Common myeloid progenitor, CD34-positive (primary cell): ENCODE measurements around the gene COL23A1.

ENCODE experiments used
- CTCF ChIA-PET: fragments of 350-600 bp; sonication (Branson Sonifier 250); formaldehyde crosslinking; loops from one replicate; lab custom pipeline; 2021; ENCODE audit warnings: antibody characterized with exemption; lab: Charles Lee
- POLR2A ChIA-PET: fragments of 350-600 bp; sonication (Branson Sonifier 250); formaldehyde crosslinking; loops from one replicate; lab custom pipeline; 2021; ENCODE audit warnings: antibody characterized with exemption; lab: Charles Lee
- DNase-seq, 3 donors: peaks; one replicate each; pipeline versions ENCODE4 v3.0.0 to v3.0.0-alpha.2; 2013
- H3K27ac ChIP-seq, 2 experiments: 1 replicate in 1 of 2; 2 replicates in 1 of 2; pipeline ENCODE4 v1.7.0; 2013; ENCODE audit warnings: inconsistent platforms in 2 of 2, low read length in 2 of 2, mild to moderate bottlenecking in 2 of 2, low read depth in 1 of 2, moderate library complexity in 1 of 2; ENCODE audit not compliant: severe bottlenecking in 2 of 2, insufficient read depth in 1 of 2, poor library complexity in 1 of 2
- H3K27me3 ChIP-seq, 5 experiments: replicated peaks in 2 of 5; 1 replicate in 3 of 5; 2 replicates in 2 of 5; pipeline versions ENCODE4 v1.6.1 to v1.7.0; 2013; ENCODE audit warnings: low read length in 4 of 5, mild to moderate bottlenecking in 2 of 5, moderate library complexity in 2 of 5, inconsistent platforms in 1 of 5; ENCODE audit not compliant: insufficient read depth in 5 of 5, control insufficient read depth in 4 of 5
- H3K36me3 ChIP-seq, 4 experiments: 1 replicate in 2 of 4; 2 replicates in 2 of 4; pipeline versions ENCODE4 v1.6.1 to v1.7.0; 2013; ENCODE audit warnings: low read length in 3 of 4, control low read depth in 1 of 4, mild to moderate bottlenecking in 1 of 4; ENCODE audit not compliant: control insufficient read depth in 4 of 4, insufficient read depth in 4 of 4
- H3K4me1 ChIP-seq, 4 experiments: 1 replicate in 3 of 4; 2 replicates in 1 of 4; pipeline versions ENCODE4 v1.6.1 to v1.7.1; 2013; ENCODE audit warnings: low read length in 3 of 4, mild to moderate bottlenecking in 3 of 4, control low read depth in 1 of 4, inconsistent platforms in 1 of 4, moderate library complexity in 1 of 4; ENCODE audit not compliant: control insufficient read depth in 4 of 4, insufficient read depth in 4 of 4; ENCODE audit errors: control extremely low read depth in 1 of 4
- H3K4me3 ChIP-seq, 7 experiments: 1 replicate in 4 of 7; 2 replicates in 3 of 7; pipeline versions ENCODE4 v1.5.1 to v1.7.0; 2013; ENCODE audit warnings: mild to moderate bottlenecking in 7 of 7, low read length in 6 of 7, moderate library complexity in 6 of 7, inconsistent platforms in 2 of 7, low read depth in 2 of 7, control low read depth in 1 of 7; ENCODE audit not compliant: insufficient read depth in 4 of 7, control insufficient read depth in 1 of 7; ENCODE audit errors: extremely low read depth in 1 of 7
- H3K9me3 ChIP-seq, 5 experiments: 1 replicate in 4 of 5; 2 replicates in 1 of 5; pipeline versions ENCODE4 v1.6.1 to v1.7.1; 2013; ENCODE audit warnings: low read length in 4 of 5, mild to moderate bottlenecking in 2 of 5, inconsistent platforms in 1 of 5, low read depth in 1 of 5, moderate library complexity in 1 of 5; ENCODE audit not compliant: control insufficient read depth in 4 of 5, insufficient read depth in 2 of 5; ENCODE audit errors: control extremely low read depth in 1 of 5
- WGBS: methylation state at CpG from one replicate; pipeline ENCODE4 v1.1.5; 2013; ENCODE audit not compliant: insufficient coverage; 5-methylcytosine and 5-hydroxymethylcytosine counted together

Gene COL23A1

DNA sequence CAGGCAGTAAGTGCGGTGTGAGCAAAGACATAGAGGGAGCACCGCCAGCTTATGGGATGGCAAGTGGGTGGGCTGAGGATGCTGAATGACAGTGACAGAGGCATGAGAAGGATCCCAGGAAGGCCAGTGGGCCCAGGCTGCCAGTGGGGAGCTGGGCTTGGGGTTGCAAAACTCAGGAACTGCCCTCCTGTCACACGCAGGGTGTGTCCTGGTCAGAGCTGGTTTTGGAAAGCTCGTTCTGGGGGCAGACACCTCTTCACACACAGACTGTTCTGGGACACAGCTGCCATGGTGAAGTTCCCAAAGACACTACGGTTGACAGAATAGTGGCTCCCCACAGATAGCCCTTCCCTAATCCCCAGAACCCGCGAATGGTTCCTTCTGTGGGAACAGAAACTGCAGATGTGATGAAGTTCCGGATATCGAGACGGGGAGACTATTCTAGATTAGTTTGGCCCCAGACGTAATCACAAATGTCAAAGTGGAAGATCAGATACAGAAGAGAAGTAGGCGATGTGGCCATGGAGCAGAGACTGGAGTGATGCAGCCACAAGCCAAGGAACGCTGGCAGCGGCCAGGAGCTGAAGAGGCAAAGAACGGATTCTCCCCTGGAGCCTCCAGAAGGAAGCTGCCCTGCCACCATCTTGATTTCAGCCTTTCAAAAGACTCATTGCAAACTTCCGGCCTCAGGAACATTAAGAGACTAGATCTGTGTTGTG lies 159.0 kb downstream of the COL23A1 start:
- WGBS: 96% methylated on average over 16 of the region's 16 CpGs
- peaks cover 0 to 3% (median 0%) of the 10 kb centered on the region in 5 experiments for H3K9me3 ChIP-seq

DNA sequence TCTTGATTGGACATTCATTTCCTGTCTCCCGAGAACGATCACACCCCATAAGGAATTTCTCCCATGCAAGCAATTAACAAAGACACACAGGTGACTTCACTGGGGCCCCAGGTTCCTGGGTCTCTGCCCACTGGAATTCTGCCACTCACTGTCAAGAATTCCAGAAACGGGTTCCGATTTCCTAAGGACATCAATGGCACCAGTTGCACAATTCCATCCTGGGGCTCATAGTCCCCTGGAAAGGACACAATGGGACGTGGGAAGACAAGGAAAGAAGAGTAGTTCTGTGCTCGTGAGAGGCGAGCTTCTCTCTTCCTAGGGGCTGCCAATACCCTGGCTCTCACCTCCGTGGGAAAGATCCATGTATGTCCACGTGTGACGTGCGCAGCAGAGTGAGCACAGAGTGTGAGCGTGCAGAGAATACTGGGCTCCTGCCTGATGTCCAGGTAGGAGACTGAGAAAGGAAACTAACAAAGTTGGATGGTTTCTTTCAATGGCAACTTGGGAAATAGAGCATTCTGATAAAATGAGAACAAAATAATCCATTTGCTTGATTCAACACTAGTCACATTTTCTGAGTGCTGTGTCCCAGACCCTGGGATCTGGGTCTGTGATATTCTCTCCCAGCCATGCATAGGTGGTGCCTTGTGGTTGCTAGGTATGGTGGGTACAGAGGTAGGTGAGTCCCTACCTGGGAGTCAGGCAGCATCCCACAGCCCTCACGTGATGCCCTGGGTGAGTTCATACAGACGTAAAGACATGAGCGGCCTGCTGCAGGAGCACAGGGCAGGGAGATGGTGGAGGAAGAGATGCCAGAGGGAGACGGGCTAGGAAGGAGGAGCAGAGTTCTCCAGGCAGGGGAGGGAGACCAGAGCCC lies 159.8 kb downstream of the COL23A1 start:
- Histone ChIP-seq H3K36me3 (no peaks in the 10 kb centered on the region), H3K27ac (no peak overlapping the region), H3K4me3 (no peak overlapping the region), H3K27me3 (no peaks in the 10 kb centered on the region), H3K4me1 (peaks cover 0 to 10% (median 7%) of the 10 kb centered on the region in 4 experiments), H3K9me3 (peaks cover 0 to 3% (median 0%) of the 10 kb centered on the region in 5 experiments)
- POLR2A ChIA-PET: no interaction called here
- WGBS: 92% methylated on average over 15 of the region's 16 CpGs
- no peak for DNase-seq
- CTCF ChIA-PET: interaction anchor here (1.1 to 1.4 kb wide), 2 partner anchors 31 to 184 kb away, joined by 3 to 5 read pairs; no protein-coding TSS in a partner anchor

More for the DNA sequence above, 159.0 kb downstream of the COL23A1 start:
- CTCF ChIA-PET: interaction anchor here (1.1 to 1.4 kb wide), 2 partner anchors 30 to 185 kb away, joined by 3 to 5 read pairs; no protein-coding TSS in a partner anchor
- no peaks in the 10 kb centered on the region for H3K27me3 ChIP-seq
- POLR2A ChIA-PET: no interaction called here
- no peaks in the 10 kb centered on the region for H3K36me3 ChIP-seq
- no peak overlapping the region for H3K27ac ChIP-seq
- no peak overlapping the region for H3K4me3 ChIP-seq
- H3K4me1 ChIP-seq: peaks cover 0 to 10% (median 7%) of the 10 kb centered on the region in 4 experiments
- no peak for DNase-seq

DNA sequence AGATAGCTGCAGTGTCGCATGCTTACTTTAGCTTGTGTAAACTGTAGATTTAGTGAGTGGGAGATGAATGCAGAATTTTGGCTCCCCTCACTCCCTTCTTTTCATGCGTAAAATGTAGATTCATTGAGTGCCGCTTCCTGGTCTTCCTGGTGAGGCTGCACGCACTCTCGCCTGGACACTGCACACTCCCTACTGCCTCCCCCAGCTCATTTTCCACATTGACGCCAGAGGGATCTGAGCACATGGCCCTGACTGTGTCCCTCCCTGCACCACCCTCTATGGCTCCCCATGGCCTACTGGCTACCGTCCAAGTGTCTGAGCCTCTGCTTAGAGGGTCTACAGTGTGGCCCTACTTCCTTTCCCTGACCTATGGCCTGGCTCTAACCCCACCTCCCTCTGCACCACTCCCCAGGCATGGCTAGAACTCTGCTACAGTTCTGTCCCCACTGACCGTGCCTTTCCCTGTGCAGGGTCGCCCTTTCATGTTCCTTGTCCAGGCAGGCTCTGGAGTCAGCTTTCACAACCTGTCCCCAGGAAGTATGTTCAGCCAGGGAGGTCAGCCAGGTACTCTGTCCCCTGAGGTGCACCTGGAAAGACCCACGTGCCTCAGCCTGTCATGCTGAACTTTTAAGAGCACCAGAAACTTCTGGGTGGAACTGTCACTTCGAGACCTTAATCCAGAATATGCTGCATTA lies 160.6 kb downstream of the COL23A1 start:
- peaks cover 0 to 10% (median 7%) of the 10 kb centered on the region in 4 experiments for H3K4me1 ChIP-seq
- POLR2A ChIA-PET: no interaction called here
- no peak for DNase-seq
- 93% methylated on average over 11 of the region's 11 CpGs for WGBS
- H3K9me3 ChIP-seq: peaks cover 0 to 3% (median 0%) of the 10 kb centered on the region in 5 experiments
- no peaks in the 10 kb centered on the region for H3K36me3 ChIP-seq
- no peak overlapping the region for H3K27ac ChIP-seq
- H3K4me3 ChIP-seq: no peak overlapping the region
- CTCF ChIA-PET: no interaction called here
- no peaks in the 10 kb centered on the region for H3K27me3 ChIP-seq

DNA sequence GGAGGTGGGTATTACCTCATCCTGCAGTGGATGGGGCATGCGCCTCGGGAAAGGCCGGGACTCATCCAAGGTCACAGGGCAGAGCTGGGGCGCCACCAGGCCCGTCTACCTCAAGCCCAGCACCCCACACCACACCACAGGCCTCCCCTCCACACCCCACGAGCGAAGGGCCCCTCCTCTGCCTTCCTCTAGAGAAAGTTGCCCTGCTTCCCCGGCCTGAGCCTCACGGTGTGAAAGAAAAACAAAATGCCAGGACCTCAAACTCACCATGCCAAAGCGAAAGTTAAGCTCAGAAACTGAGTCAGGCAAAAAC lies 161.1 kb downstream of the COL23A1 start:
- Histone ChIP-seq H3K4me1 (peaks cover 0 to 10% (median 7%) of the 10 kb centered on the region in 4 experiments), H3K27ac (no peak overlapping the region), H3K36me3 (no peaks in the 10 kb centered on the region), H3K9me3 (peaks cover 0 to 3% (median 0%) of the 10 kb centered on the region in 5 experiments), H3K4me3 (no peak overlapping the region), H3K27me3 (no peaks in the 10 kb centered on the region)
- WGBS: 94% methylated on average over 6 of the region's 10 CpGs
- DNase-seq: no peak
- POLR2A ChIA-PET: no interaction called here
- CTCF ChIA-PET: no interaction called here

DNA sequence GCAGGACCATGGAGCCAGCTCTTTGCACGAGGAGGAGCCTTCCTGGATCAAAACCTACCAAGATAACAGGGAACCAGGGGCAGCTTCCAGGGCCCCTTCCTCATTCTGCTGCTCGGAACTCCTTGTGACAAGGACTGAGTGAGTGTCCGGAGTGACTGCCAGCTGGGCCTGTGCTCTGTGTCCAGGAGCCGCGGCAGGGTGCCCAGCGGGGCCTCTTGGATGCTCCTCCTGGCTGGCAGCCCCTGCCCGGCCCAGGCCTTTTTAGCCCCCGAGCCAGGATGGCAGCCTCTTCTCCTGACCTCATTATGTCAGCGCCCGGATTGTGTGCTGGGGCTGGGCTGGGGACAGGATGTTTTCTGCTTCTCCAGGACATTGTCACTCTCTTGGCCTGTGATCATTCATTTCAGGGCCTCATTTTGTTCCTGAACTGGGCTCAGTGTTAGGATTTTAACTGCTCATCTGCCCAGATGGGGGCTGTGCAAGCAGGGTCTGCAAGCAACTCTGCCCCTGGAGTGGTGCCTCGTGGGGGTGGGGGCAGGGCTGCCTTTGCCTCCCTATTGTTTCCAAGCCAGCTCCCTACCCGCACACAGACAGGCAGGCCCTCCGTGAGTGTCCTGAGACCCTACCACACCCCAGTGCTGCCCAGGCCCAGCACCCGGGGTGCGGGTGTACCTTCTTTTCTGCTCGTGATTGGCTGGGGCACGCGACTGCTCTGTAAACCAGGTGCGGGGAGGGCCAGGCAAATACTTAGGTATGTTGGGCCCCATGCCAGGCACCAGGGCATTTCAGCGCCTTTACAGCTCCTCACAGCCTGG lies 161.6 kb downstream of the COL23A1 start:
- DNase-seq: no peak
- ChIA-PET POLR2A (no interaction called here), CTCF (no interaction called here)
- Histone ChIP-seq H3K9me3 (peaks cover 0 to 3% (median 0%) of the 10 kb centered on the region in 5 experiments), H3K4me3 (no peak overlapping the region), H3K27ac (no peak overlapping the region), H3K27me3 (peaks cover 0 to 2% (median 0%) of the 10 kb centered on the region in 5 experiments), H3K4me1 (peaks cover 0 to 10% (median 7%) of the 10 kb centered on the region in 4 experiments), H3K36me3 (no peaks in the 10 kb centered on the region)
- 97% methylated on average over 19 of the region's 20 CpGs for WGBS

DNA sequence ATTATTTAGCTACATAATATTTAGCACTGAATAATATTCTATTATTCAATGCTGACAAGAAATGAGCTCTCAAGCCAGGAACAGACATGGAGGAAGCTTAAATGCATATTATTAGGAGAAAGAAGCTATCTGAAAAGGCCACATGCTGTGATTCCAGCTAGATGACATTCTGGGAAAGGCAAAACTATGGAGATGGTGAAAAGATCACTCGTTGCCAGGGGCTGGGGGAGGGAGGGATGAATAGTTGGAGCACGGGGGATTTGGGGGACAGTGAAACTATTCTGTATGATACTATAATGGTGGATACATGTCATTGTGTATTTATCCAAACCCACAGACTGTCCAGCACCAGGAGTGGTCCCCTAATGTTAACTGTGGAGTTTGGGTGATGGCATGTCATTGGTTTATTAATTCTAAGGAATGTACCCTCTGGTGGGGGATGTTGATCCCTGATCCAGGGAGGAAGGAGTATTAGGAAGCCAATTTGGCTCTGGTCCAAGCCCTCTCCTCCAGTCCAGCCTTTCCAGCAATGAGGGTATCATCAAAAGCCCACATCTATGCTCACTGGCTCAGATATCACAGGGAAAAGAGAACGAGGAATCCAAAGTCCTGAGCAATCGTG lies 162.5 kb downstream of the COL23A1 start:
- DNase-seq: no peak
- WGBS: 100% methylated on average over 3 of the region's 4 CpGs
- Histone ChIP-seq H3K27ac (no peak overlapping the region), H3K27me3 (peaks cover 0 to 2% (median 0%) of the 10 kb centered on the region in 5 experiments), H3K36me3 (no peaks in the 10 kb centered on the region), H3K4me1 (peaks cover 0 to 7% (median 6%) of the 10 kb centered on the region in 4 experiments), H3K9me3 (peaks cover 0 to 3% (median 0%) of the 10 kb centered on the region in 5 experiments), H3K4me3 (no peak overlapping the region)
- POLR2A ChIA-PET: no interaction called here
- CTCF ChIA-PET: interaction anchor here (0.5 kb wide), 1 partner anchor 156 kb away, joined by 3 read pairs; no protein-coding TSS in a partner anchor
